IMR-90 (cell line): ENCODE measurements around the gene TOMM6.
"Not testable (repeated sequence)": the region's sequence is repeated elsewhere in the genome, so short reads cannot be mapped to it uniquely, and the experiment has no call there.

Experiments
- BHLHE40 ChIP-seq: fragments of 150-350 bp; IDR thresholded peaks from 2 replicates; pipeline ENCODE4 v1.6.1; 2016; ENCODE audit warnings: mild to moderate bottlenecking, low read depth, low read length
- CTCF ChIP-seq: conservative IDR thresholded peaks from 2 replicates; pipeline ENCODE4 v1.5.1; 2012; ENCODE audit warnings: mild to moderate bottlenecking, low read depth, low read length, improper control_type of control experiment
- ELK1 ChIP-seq: fragments of 150-350 bp; IDR thresholded peaks from 2 replicates; pipeline ENCODE4 v1.6.1; 2016; ENCODE audit warnings: low read depth, mild to moderate bottlenecking, low read length, moderate library complexity, borderline replicate concordance
- MAFK ChIP-seq: IDR thresholded peaks from 2 replicates; pipeline ENCODE4 v1.6.1; 2012; ENCODE audit warnings: low read depth, low read length, improper control_type of control experiment
- MAZ ChIP-seq: IDR thresholded peaks from 2 replicates; pipeline ENCODE4 v1.6.1; 2012; ENCODE audit warnings: low read depth, mild to moderate bottlenecking, low read length, improper control_type of control experiment, moderate library complexity, borderline replicate concordance
- MXI1 ChIP-seq: IDR thresholded peaks from 2 replicates; pipeline ENCODE4 v1.6.1; 2012; ENCODE audit warnings: low read depth, mild to moderate bottlenecking, low read length, moderate library complexity, borderline replicate concordance
- POLR2A ChIP-seq: IDR thresholded peaks from 2 replicates; pipeline ENCODE4 v1.6.1; 2012; ENCODE audit warnings: mild to moderate bottlenecking, low read depth, low read length
- RCOR1 ChIP-seq: IDR thresholded peaks from 2 replicates; pipeline ENCODE4 v1.6.1; 2012; ENCODE audit warnings: mild to moderate bottlenecking, low read length, improper control_type of control experiment; ENCODE audit not compliant: insufficient replicate concordance
- RFX5 ChIP-seq: IDR thresholded peaks from 2 replicates; pipeline ENCODE4 v1.8.0; 2012; ENCODE audit warnings: low read depth, mild to moderate bottlenecking, low read length, moderate library complexity
- SMC3 ChIP-seq: fragments of 150-350 bp; IDR thresholded peaks from 2 replicates; pipeline ENCODE4 v1.6.1; 2016; ENCODE audit warnings: low read depth, mild to moderate bottlenecking, antibody characterized with exemption, low read length, moderate library complexity

GRCh38 chr6:41766043-41766664 is 21.3 kb upstream of the TOMM6 start:
- TF ChIP-seq CTCF, POLR2A, RFX5, MAZ, BHLHE40, ELK1, SMC3, MXI1, MAFK, RCOR1: not testable (repeated sequence)
